NCI-H1105 (cell line): ENCODE data around the gene POLR1F.

Experiments used
- DNase-seq: peaks from one replicate; lab custom pipeline; 2025; lab: John Stamatoyannopoulos, UW

Gene POLR1F

DNA sequence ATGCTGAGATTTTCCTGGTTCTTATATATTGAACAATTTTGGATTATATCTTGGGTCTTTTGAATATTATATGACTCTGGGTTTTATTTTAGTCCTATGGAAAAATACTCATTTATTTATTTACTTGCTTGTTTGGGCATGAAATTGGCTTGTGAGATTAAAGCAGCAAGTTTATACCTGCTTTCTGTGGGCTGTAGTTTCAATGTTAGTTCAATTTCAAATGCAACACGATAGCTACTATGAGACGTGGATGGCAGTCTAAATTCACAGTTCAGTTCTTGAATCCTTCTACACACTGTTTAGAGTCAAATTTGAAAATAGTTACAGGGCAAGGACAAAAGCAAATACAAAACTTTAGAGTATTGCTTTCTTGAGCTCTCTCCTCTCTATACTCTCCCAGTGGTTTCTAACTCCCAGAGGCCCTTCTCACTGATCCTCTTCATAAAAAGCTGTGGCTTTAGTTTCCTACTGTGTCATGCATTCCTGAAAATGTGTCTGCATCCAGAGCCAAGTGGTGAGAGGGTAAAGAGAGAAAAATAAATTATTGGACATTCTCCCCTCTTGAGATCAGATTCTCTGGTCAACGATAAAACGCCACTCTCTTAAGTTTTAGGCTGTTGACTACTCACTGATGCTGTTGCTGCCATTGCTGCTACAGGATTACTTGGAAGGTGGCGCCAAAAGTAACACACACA lies 34.4 kb downstream of the POLR1F start:
- DNase-seq: no peak

DNA sequence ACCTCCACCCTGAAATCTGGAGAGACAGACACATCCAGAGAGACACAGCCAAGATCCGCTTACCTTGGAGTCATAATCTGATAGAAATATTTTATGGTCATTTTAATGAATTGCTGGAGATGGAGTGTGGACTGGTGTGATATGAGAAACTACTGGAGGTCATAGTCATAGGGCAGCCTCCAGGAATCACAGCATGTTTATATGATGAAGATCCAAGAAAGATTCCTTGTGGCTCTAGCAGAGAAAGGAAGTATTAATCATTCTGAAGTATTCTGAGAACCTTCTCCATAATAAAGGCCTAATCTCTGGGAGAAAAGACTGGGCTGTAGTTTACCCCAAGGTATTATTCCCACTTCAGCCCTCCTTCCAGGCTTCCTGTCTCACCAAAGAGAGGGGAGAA lies 38.0 kb downstream of the POLR1F start:
- DNase-seq: no peak

DNA sequence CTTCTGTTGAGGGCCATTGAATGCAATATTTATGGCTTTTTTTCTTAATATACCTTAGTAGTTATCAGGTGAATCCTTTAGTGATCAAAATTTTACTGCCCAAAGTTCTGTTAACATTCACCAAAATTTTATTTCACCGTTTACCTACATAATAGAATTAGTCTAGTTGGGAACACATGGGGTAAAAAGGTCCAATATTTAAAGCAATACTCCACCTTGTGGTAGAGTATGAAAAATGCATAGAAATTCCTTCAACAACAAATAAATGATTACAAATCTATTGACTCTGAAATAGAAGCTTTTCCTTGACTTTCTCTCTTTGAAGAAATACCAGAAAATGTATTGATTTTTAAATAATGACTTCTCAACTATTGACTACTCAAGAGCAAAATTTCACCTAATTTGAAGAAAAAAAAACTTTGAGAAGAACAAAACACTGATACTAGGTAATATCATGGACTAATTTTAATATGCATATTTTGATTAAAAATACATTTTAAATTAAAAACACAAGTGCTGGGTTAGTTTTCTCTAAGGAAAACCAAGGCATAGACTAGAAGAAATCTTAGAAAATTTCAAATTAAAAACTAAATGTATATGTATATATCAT lies 43.3 kb downstream of the POLR1F start:
- peak; percentile 45 for DNase-seq

DNA sequence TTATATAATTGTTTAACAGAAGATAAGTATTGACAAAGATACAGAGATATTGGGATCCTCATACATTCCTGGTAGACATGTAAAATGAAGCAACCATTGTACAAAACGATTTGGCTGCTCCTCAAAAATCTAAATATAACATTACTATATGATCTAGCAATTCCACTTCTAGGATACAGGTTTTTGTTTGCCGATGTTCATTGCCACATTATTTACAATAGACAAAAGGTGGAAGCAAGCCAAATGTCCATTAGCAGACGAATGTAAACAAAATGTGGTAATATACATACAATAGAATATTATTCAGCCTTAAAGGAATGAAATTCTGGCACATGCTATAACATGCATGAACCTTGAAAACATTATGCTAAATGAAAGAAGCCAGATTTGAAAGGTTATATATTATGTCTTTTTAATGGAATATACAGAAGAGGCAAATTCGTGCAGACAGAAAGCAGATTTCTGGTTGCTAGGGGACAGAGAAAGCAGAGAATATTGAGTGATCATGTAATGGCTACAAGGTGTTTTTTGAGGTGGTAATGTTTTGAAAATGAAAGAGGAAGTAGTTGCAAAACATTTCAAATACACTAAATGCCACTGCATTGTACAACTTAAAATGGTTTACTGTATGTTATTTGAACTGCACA lies 44.9 kb downstream of the POLR1F start:
- DNase-seq: peak; percentile 79

GRCh38 chr7:19648791-19649190 lies 60.0 kb downstream of the POLR1F start:
- no peak for DNase-seq
